IPS DF 6.9 (cell line): Measurements from ENCODE around the gene GRID1.
"Not testable (repeated sequence)": the region's sequence is repeated elsewhere in the genome, so short reads cannot be mapped to it uniquely, and the experiment has no call there.

Source experiments
- DNase-seq: peaks from one replicate; pipeline ENCODE4 v3.0.0-alpha.2; 2013; ENCODE audit warnings: low read depth, low spot score
- H3K27ac ChIP-seq: one replicate; pipeline ENCODE4 v1.5.1; 2013; ENCODE audit warnings: low read length, control low read depth
- H3K27me3 ChIP-seq: 2 replicates; pipeline ENCODE4 v1.6.1; 2013; ENCODE audit warnings: mild to moderate bottlenecking, low read length; ENCODE audit not compliant: control insufficient read depth, insufficient read depth
- H3K36me3 ChIP-seq: 2 replicates; pipeline ENCODE4 v1.6.1; 2013; ENCODE audit warnings: low read length; ENCODE audit not compliant: control insufficient read depth, insufficient read depth
- H3K4me1 ChIP-seq: 2 replicates; pipeline ENCODE4 v1.6.1; 2013; ENCODE audit warnings: low read length; ENCODE audit not compliant: control insufficient read depth, insufficient read depth
- H3K4me3 ChIP-seq: 2 replicates; pipeline ENCODE4 v1.5.1; 2013; ENCODE audit warnings: mild to moderate bottlenecking, low read length
- H3K9me3 ChIP-seq: 2 replicates; pipeline ENCODE4 v1.6.1; 2013; ENCODE audit warnings: low read length, inconsistent platforms; ENCODE audit not compliant: control insufficient read depth, insufficient read depth
- WGBS: extraction: QIAGEN DNeasy Blood & Tissue Kit; methylation state at CpG from one replicate; pipeline ENCODE4 v1.1.7; 2013; ENCODE audit warnings: mixed read lengths, missing lambda C conversion rate; ENCODE audit not compliant: insufficient read length, insufficient coverage; 5-methylcytosine and 5-hydroxymethylcytosine counted together

GRID1 gene

GRCh38 chr10:85724215-85724614, 642.4 kb downstream of the GRID1 start:
- Histone ChIP-seq H3K4me3 (no peak overlapping the region), H3K27me3 (no peaks in the 10 kb centered on the region), H3K4me1 (no peaks in the 10 kb centered on the region), H3K9me3 (no peaks in the 10 kb centered on the region), H3K27ac (no peak overlapping the region), H3K36me3 (no peaks in the 10 kb centered on the region)
- DNase-seq: no peak
- no CpG with 5 or more reads among the region's 6 CpGs for WGBS

- Histone ChIP-seq H3K9me3 (no peaks in the 10 kb centered on the region), H3K4me1 (no peaks in the 10 kb centered on the region), H3K27ac (no peak overlapping the region), H3K4me3 (no peak overlapping the region), H3K36me3 (no peaks in the 10 kb centered on the region), H3K27me3 (no peaks in the 10 kb centered on the region)
- no CpG with 5 or more reads among the region's 5 CpGs for WGBS
- DNase-seq: no peak
Observed at GRCh38 chr10:85720931-85721590, 645.5 kb downstream of the GRID1 start.

- Histone ChIP-seq H3K4me3 (no peak overlapping the region), H3K27ac (no peak overlapping the region), H3K4me1 (no peaks in the 10 kb centered on the region), H3K36me3 (no peaks in the 10 kb centered on the region), H3K27me3 (no peaks in the 10 kb centered on the region), H3K9me3 (no peaks in the 10 kb centered on the region)
- WGBS: no CpG with 5 or more reads among the region's 3 CpGs
- no peak for DNase-seq
Observed at GRCh38 chr10:85719408-85719807, 647.2 kb downstream of the GRID1 start.

GRCh38 chr10:85713885-85714284, 652.7 kb downstream of the GRID1 start:
- Histone ChIP-seq H3K27ac (no peak overlapping the region), H3K4me3 (no peak overlapping the region), H3K36me3 (no peaks in the 10 kb centered on the region), H3K27me3 (no peaks in the 10 kb centered on the region), H3K4me1 (no peaks in the 10 kb centered on the region), H3K9me3 (no peaks in the 10 kb centered on the region)
- no peak for DNase-seq
- no CpG with 5 or more reads among the region's 4 CpGs for WGBS

GRCh38 chr10:85702768-85703167, 663.8 kb downstream of the GRID1 start:
- Histone ChIP-seq H3K9me3 (no peaks in the 10 kb centered on the region), H3K36me3 (no peaks in the 10 kb centered on the region), H3K4me1 (no peaks in the 10 kb centered on the region), H3K27ac (no peak overlapping the region), H3K4me3 (no peak overlapping the region), H3K27me3 (no peaks in the 10 kb centered on the region)
- WGBS: 100% methylated on average over 1 of the region's 2 CpGs
- DNase-seq: no peak

- not testable (repeated sequence) for H3K27ac ChIP-seq, DNase-seq, H3K9me3 ChIP-seq, H3K27me3 ChIP-seq, H3K36me3 ChIP-seq, H3K4me1 ChIP-seq, H3K4me3 ChIP-seq
- no CpG with 5 or more reads among the region's 4 CpGs for WGBS
Observed at GRCh38 chr10:85699066-85699465, 667.5 kb downstream of the GRID1 start.

- WGBS: no CpG with 5 or more reads among the region's 1 CpG
- no peaks in the 10 kb centered on the region for H3K9me3 ChIP-seq
- H3K36me3 ChIP-seq: no peaks in the 10 kb centered on the region
Observed at GRCh38 chr10:85696893-85697292, 669.7 kb downstream of the GRID1 start.

GRCh38 chr10:85682621-85683020, 684.0 kb downstream of the GRID1 start:
- no peak for DNase-seq
- no peak overlapping the region for H3K4me3 ChIP-seq
- H3K36me3 ChIP-seq: no peaks in the 10 kb centered on the region
- no peaks in the 10 kb centered on the region for H3K27me3 ChIP-seq
- no peak overlapping the region for H3K27ac ChIP-seq
- WGBS: no CpG with 5 or more reads among the region's 1 CpG
- no peaks in the 10 kb centered on the region for H3K4me1 ChIP-seq
- no peaks in the 10 kb centered on the region for H3K9me3 ChIP-seq

More at GRCh38 chr10:85696893-85697292, 669.7 kb downstream of the GRID1 start:
- DNase-seq: no peak
- no peaks in the 10 kb centered on the region for H3K27me3 ChIP-seq
- no peaks in the 10 kb centered on the region for H3K4me1 ChIP-seq
- H3K4me3 ChIP-seq: no peak overlapping the region
- no peak overlapping the region for H3K27ac ChIP-seq

- Histone ChIP-seq H3K27me3 (no peaks in the 10 kb centered on the region), H3K4me1 (no peaks in the 10 kb centered on the region), H3K27ac (no peak overlapping the region), H3K36me3 (no peaks in the 10 kb centered on the region), H3K4me3 (no peak overlapping the region), H3K9me3 (no peaks in the 10 kb centered on the region)
- DNase-seq: no peak
- no CpG with 5 or more reads among the region's 4 CpGs for WGBS
Observed at GRCh38 chr10:85679710-85680109, 686.9 kb downstream of the GRID1 start.

- H3K9me3 ChIP-seq: no peaks in the 10 kb centered on the region
- H3K36me3 ChIP-seq: no peaks in the 10 kb centered on the region
- H3K4me1 ChIP-seq: no peaks in the 10 kb centered on the region
- WGBS: no CpG with 5 or more reads among the region's 2 CpGs
- no peak overlapping the region for H3K4me3 ChIP-seq
- no peaks in the 10 kb centered on the region for H3K27me3 ChIP-seq
- DNase-seq: no peak
- H3K27ac ChIP-seq: no peak overlapping the region
Observed at GRCh38 chr10:85679061-85679460, 687.5 kb downstream of the GRID1 start.

GRCh38 chr10:85674851-85675250, 691.7 kb downstream of the GRID1 start:
- Histone ChIP-seq H3K4me1 (no peaks in the 10 kb centered on the region), H3K4me3 (no peak overlapping the region), H3K36me3 (no peaks in the 10 kb centered on the region), H3K27me3 (no peaks in the 10 kb centered on the region), H3K9me3 (no peaks in the 10 kb centered on the region), H3K27ac (no peak overlapping the region)
- no peak for DNase-seq
- no CpG with 5 or more reads among the region's 4 CpGs for WGBS
